GM19463 (cell line): ENCODE data around the gene PKP4.

Experiments used
- ATAC-seq: cut with Tn5 transposase; IDR thresholded peaks from one replicate; pipeline ENCODE4 v1.9.1; 2021; ENCODE audit warnings: mild to moderate bottlenecking, moderate library complexity; ENCODE audit not compliant: unreplicated experiment

Gene PKP4

GRCh38 chr2:158582670-158583069 lies 125.9 kb downstream of the PKP4 start:
- ATAC-seq = no peak

- ATAC-seq = no peak
Measured at GRCh38 chr2:158583923-158584322, 127.2 kb downstream of the PKP4 start.

GRCh38 chr2:158586491-158586890 lies 129.7 kb downstream of the PKP4 start:
- ATAC-seq = no peak

- ATAC-seq = no peak
Measured at GRCh38 chr2:158589303-158589702, 132.6 kb downstream of the PKP4 start.

DNA sequence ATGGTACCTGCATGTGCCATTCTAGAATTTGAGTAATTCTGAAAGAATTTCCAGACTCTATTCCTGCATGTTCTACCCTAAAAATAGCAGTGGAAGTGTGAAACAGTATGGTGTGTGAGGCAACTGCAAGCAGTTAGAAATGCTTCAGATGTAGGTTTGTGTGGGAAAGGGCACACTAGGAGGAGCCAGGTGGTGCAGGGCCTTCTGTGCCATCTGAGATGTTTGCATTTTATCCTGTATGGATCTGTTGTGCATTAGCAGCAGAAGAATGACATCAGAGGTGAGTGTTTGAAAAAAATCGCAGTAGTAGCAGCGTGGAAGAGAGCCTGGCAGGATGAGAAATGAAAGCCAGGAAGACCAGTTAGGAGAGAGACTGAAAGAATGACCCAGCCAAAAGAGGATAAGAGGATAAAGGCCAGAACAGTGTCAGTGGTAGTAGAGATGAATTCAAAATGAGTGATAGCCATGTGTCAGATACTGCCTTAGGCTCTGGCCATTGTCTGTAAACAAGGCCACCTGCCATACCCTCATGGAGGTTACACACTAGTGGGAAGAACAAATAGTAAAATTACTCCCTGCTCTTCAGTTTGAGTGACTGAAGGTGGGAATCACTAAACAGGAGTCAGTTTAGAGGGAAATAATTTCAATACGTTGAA lies 142.2 kb downstream of the PKP4 start:
- no peak for ATAC-seq

- no peak for ATAC-seq
Measured at GRCh38 chr2:158599609-158600008, 142.9 kb downstream of the PKP4 start.

DNA sequence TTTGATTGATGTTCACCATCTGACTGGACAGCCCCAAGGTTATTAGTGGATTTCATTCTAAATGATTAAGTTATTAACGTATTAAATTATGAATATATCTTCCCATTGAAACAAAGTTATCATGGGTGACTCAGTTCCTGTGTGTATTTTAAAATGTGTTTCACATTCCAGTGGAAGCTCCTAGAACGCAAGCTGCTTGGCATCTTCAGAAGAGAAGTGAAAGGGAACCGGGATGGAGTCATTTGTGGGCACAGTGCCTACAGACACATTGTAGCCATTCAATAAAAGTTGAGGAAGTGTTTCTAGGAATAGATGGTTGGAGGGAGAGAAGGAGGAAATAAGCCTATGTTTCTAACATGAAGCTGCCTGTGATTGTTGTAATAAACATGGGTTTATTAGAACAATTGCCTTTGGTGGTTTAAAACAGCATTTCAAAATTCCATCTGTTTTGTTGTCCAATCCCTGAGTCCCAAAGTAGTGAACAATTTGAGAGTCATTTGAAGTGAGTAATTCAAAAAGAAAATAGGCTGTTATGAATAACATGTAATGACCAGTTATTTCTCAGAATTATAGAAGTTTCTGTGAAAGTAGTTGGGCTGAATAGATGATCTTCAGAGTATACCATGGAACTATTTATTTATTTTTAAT lies 143.5 kb downstream of the PKP4 start:
- no peak for ATAC-seq

DNA sequence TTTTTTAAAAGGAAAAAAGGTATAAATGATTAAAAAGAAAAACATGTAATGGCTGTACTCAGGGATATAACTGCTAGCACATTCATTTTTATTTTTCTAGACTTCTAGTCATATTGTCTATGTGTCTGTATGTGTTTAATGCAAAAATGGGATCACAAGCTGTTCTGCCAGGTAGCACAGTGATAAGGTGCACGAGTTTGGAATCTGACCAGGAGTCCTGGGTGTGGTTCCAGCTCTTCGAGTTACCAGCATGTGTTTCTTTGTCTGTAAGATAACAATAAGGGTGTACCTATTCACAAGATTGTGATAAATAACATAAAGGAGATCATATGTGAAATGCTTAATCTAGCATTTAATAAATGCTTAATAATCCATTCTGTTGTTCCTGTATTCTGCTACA lies 145.3 kb downstream of the PKP4 start:
- no peak for ATAC-seq

GRCh38 chr2:158603205-158603604 lies 146.5 kb downstream of the PKP4 start:
- no peak for ATAC-seq

GRCh38 chr2:158603986-158604385 lies 147.2 kb downstream of the PKP4 start:
- no peak for ATAC-seq

DNA sequence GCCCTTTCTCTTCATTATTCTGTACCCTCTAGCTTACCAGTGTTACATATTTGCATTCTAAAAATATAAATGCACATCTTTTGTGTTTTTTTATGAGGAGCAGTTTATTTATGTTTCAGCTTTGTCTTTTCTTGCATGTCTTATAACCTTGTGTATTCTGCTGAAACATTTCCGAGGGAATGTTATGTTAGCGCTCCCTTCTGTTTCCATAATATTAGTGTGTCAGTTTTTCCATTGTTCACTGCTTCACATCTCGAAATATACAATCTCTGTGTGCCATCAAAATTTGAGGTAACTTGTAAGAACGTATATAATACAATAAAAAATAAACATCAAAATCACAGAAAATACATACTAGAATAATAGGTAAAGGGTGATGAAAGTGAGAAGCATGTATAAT lies 153.3 kb downstream of the PKP4 start:
- ATAC-seq = no peak

GRCh38 chr2:158616480-158617000 lies 159.8 kb downstream of the PKP4 start:
- ATAC-seq = peak; percentile 51

GRCh38 chr2:158618891-158619490 lies 162.2 kb downstream of the PKP4 start:
- ATAC-seq = no peak

DNA sequence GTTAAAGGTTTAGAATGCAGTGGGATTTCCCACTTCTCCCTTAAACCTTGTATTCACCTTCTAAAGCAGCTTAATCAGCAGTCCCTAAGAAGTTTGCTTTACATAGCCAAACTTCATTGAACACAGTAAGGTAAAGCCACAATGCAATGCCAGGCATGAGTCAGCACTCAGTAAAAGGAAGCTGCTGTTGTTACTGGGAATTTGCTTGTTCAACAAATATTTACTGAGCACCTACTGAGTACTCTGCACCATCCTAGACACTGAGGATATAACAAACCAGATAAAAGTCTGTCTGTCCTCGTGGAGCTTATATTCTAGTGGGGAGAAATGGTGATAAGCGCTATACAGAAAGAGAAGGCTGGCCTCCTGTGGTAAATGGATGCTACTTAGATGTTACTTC lies 162.7 kb downstream of the PKP4 start:
- peak; percentile 46 for ATAC-seq

DNA sequence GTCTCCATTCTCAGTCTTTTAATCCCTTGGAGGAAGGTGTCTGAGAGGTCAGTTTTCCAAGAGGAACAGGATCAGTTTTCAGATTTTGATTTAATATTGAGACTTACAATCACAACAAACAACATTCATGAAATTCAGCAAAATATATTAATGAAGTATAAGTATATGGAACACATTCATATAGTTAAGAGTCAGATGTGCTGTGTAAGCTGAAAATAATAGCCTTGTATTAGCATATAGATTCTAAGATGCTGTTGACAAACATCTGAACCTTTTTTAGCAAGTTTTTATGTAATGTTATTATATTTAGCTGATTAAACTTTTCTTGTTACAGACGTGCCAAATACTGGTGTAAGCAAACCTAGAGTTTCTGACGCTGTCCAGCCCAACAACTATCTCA lies 163.9 kb downstream of the PKP4 start:
- ATAC-seq = no peak

- ATAC-seq = no peak
Measured at GRCh38 chr2:158624071-158624667, 167.4 kb downstream of the PKP4 start.

GRCh38 chr2:158624961-158625360 lies 168.2 kb downstream of the PKP4 start:
- ATAC-seq = no peak

DNA sequence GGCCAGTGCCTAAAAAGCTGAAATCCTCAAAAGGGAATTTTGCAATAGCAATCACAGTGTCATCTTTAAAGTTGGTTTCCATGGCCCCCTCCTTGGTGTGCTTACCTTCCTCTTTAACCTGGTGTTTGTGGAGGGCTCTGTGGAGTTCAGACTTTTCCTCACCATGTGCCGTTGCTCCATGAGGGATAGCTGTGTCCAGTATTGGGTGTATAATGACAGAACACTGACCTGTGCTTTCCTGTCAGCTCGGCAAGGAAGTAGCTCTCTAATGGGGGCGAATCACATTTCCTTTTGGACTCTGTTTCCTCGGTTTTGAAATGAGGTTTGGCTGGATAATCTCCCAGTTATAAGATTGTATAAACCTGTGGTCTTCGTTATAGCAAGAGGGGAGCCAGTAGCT lies 172.4 kb downstream of the PKP4 start:
- ATAC-seq = no peak

DNA sequence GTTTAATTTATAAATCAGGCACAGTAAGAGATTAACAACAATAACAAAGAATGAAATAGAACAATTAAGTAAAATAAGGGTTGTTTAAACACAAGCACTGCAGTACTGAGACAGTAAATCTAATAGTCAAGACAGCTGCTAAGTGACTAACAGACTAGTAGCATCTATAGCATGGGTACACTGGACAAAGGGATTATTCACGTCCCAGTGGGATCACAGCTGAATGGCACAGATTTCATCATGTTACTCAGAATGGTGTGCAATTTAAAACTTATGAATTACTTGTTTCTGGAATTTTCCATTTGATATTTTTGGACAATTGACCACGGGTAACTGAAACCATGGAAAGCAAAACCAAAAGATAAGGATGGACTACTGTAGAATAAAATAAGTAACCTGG lies 176.5 kb downstream of the PKP4 start:
- ATAC-seq = no peak

DNA sequence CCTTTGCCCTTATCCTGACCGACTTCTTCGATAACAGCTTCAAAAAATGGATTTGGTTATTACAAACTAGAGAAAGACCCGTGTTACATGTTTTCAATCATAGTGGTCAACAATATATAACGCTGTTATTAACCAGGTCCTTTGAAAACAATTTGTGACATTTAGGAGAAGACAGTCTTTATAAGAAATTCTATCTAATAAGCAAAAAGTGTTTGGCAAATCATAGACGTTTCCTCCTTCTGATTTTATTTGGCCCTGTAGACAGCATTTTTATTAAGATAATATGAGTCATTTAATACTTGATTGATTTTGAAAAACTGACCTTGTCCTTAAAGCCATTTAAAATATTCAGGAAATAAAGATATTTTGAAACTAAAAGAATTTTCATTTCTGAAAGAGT lies 177.9 kb downstream of the PKP4 start:
- ATAC-seq = no peak

DNA sequence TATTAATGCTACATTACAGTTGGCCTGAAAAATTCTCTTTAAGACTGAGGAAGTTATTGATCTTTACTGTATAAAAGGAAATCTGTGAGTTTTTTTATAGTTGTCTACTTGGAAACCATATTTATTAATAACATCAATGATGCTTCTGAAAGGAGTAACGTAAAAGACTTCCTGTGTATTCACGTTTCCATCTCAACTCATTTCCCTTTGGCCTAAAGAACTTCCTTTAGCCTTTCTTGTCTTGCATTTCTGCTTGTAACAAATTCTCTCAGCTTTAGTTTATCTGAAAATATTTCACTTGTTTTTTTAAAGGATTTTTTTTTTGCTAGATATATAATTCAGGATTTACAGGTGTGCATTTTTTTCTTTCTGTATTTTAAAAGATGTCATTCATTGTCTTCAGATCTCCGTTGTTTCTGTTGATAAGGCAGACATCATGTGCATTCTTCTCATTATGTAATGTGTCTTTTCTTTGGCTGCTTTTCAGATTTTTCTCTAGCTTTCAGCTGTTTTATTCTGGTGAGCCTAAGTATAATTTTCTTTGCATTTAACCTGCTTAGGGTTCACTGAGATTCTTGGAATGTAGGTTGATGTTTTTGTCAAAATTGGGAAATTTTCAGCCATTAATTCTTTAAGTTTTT lies 179.3 kb downstream of the PKP4 start:
- no peak for ATAC-seq
